Ammon's horn (tissue), 1 donor: ENCODE data around the gene ZNRF3.

Experiments used
- DNase-seq: peaks from one replicate; pipeline ENCODE4 v3.0.0-alpha.2; 2016; ENCODE audit warnings: low spot score

The ZNRF3 gene

DNA sequence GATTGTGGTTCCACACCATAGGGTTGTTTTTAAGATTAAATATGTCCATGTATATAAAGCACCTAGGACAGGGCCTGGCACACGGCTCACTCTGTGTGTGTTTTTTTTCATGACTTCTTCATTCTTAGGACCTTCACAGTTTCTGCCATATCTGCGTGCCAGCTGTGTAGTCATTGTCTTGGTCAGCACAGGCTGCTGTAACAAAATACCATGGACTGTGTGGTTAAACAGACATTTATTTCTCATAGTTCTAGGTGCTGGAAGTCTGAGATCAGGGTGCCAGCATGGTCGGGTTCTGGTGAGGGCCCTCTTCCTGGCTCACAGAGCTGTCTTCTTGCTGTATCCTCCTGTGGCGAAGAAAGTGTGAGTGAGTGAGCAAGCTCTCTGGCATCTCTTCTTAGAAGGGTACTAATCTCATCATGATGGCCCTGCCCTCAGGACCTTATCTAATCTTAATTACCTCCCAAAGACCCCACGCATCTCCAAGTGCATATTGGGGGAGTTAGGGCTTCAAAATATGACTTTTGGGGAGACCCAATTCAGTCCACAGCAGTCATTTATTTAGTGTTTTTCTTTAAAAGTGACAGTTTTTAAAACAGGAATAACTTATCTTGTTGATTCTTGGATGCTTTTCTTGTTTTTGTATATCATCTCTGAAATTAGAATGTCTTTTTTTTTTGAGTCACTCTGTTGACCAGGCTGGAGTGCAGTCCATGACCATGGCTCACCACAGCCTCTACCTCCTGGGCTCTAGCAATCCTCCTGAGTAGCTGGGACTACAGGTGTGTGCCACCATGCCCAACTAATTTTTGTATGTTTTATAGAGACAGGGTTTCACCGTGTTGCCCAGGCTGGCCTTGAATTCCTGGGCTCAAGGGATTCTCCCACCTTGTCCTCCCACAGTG lies 70.9 kb downstream of the ZNRF3 start:
- DNase-seq: no peak

DNA sequence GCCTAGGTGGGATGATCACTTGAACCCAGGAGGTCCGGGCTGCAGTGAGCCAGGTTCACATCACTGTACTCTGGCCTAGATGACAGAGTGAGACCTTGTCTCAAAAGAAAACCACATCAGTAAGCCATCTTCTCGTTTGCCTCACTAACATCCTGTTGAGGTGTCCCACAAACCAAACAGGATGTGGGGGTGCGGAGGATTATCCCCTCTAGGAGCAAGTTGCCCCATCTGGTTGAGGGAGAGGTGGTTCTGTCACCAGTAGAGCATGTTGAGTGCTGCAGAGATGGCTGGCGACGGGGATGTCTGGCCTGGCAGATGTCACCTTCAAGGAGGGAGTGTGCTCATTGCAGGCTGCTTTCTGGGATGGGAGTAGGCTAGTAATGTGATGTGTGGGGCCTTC lies 72.4 kb downstream of the ZNRF3 start:
- no peak for DNase-seq

DNA sequence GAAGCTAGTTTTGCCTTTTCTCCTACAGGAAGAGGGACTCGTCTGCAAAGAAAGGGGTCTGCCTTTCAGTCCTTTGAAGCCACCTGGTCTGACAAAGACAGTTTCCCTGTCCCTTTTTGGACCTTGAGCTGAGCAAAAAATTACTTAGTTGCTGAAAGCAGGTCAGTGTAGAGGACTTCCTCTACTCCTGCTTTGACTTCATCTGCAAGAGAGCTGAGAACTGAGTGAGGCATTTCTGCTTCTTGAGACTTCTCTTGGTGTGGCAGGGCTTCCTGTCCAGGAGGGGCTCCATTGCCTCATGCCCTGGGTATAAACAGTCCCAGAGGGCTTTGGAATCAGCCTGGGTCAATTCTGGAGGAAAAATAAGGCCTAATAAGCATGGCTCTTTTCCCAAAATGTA lies 73.1 kb downstream of the ZNRF3 start:
- no peak for DNase-seq

DNA sequence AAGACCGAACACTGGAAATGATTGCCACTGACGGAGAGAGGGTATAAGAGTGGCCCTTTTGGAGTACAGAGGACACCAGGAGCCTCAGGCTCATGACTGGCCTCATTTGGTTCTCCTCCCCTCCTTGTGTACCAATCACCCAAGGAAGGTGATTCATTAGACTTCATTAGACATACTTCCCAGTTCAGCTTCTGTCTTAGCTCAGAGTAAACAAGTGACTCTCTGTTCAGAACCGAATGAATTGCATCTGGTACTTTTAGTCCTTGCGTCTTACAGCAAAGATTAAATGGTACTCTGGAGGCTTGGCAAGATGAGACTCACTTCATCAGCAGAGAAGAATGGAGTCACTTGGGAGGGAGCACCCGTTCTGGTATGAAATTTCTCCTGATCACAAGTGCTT lies 75.2 kb downstream of the ZNRF3 start:
- DNase-seq: peak; percentile 74

DNA sequence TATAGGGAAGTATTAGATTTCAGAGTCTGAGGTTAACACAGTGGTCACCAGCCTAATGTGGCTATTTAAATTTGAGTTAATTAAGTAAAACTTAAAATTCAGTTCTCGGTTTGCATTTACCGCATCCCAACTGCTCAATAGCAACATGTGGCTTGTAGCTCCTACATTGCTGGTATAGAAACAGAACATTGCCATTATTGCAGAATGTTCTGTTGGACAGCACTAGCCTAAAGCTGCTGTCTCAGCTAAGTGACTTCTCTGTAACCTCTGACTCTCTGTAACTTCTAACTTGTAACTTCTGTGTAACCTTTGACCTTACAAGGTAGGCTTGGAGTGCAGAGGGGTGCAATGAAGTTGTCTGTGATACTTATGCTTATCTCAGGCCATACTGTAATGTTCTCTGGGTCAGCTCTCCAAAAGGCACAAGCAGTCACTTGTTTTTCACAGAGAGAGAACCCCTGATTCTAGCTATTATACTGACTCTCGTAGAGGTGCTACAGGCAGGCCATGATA lies 78.7 kb downstream of the ZNRF3 start:
- DNase-seq: no peak

DNA sequence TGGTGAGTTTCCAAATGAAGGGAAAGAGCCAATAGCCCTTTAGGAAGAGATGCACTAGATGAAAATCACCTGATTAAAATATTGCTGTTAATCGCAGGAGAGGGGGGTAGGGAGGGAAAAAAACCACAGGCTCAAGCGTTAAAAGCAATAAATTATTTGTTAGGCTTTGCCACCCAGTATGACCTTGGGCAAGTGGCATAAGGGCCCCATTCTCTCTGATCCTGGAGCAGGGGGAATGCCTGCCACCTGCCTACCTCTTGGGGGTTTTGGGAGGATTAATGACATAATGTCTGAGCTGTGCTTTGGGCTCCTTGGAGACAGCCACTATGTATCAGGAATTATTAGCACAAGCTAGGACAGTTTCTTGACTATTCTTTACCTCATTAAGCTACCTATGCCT lies 80.0 kb downstream of the ZNRF3 start:
- no peak for DNase-seq

DNA sequence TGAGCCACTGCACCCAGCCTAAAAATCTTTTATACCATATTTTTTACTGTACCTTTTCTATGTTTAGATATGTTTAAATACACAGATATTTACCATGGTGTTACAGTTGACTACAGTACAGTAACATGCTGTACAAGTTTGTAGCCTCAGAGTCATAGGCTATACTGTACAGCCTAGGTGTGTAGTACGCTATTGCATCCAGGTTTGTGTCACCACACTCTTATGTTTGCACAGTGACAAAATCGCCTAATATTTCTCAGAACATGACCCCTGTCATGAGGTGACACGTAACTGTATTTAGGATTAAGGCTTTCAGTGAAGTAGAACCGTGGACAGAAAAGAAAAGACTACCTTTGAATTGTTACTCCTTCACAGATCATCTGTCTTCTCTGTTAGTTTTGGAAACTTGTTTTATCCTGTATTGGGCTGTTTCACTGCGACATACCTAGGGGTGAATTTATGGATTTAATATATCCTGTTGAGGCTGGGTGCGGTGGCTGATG lies 83.8 kb downstream of the ZNRF3 start:
- no peak for DNase-seq

DNA sequence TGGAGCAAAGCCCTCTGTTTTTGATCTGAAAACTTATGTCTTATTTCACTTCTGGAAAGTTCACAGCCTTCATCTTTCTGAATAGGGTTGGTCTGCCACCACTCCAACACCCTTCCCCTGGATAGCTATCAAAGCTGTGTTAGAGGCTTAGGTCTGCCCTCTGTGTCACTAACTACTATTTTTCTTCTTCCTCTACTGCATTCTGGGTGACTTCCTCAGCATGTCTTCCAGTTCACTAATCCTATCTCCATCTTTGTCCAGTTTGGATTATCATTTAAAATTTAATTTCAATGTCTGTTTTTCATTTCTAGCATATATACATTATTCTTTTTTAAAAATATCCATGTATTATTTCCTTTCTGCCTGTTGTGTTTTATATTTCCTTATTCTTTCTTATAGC lies 84.6 kb downstream of the ZNRF3 start:
- DNase-seq: no peak

DNA sequence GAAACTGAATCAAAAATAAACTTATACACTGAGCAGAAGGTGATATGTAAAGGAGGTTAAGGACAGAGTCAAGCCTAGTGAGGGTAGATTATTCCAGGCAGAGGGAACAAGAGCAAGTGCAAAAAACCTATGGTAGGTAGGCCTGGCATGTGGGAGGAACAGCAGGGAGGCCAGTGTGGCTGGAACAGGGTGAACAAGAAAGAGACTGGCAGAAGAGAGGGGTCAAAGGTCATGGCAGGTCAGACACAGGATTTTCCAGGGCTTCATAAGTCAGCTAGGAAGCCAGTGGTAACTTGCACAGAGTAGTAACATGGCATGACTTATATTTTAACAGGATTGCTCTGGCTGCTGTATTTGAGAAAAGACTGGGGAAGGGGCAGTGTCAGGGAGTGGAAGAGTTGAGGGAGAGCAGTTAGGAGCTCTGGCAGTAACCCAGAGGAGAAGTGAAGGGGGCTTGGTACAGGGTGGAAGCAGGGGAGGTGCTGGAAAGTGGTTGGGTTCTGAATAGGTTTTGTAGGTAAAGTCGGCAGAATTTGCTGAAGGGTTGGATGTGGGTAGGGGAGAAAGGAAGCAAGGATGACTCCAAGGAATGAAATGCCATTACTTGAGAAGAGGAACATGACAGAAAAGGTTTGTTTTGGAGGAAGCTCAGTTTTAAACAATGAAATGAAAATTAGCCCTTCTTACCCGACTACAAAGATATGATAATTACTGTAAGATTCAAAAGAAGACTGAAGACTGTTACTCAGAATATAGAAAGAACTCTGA lies 86.2 kb downstream of the ZNRF3 start:
- no peak for DNase-seq

DNA sequence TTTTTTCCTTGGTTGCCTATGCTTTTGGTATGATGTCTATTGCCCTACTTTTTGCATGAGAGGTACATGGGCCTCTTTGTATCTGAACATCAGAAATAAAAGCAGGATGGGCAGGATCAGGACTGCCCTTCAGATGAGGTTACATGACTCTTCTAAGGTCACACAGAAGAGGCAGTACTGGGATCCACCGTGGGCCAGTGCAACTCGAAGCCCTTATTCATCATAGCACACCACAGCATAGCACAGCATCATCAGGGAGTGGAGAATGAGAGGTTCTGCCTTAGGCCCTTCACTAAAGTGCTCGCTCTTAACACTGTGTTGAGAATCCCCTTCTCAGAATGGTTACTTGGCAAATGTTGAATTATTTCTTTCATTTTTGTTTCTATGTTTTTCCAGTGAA lies 90.0 kb downstream of the ZNRF3 start:
- no peak for DNase-seq

DNA sequence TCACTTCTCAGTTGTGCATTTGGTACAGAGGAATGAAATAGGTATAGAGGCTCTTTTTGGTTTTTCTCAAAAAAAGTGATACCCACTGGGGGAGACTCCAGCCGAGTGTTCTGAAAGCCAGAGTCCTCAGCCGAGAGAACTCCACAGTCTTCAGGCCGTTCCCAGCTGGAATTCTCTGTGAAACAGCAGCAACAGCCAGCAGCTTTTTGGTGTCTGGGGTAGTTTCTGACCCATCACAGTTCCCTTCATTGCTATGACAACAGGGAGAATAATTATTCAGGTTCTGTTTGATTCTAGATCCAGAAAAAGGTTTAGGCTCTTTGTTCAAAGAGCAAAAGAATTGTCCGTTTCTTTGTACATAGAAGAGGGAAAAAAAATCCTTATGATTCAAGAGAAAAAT lies 93.7 kb downstream of the ZNRF3 start:
- no peak for DNase-seq

DNA sequence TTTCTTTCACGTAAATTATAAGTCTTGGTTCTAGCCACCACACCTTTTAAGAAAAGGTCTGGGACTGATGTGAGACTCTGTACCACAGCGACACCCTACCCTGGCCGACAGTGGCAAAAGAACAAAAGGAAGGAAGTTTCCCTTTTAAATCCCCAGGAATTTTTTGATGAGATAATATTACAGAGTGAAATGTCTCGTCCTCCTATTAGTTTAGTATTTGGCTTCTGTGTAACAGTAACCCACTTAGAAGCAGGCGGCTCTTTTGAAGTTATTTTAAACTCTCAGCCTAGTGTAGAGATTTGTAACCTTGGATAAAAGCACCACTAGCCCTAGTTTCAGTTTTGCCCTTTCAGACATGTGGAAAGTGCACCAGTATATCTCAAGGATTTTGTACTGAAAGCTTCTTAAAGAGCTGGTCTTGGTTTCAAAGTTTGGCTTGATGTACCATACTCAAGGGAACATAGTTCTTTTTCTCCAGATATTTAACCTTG lies 94.2 kb downstream of the ZNRF3 start:
- no peak for DNase-seq

DNA sequence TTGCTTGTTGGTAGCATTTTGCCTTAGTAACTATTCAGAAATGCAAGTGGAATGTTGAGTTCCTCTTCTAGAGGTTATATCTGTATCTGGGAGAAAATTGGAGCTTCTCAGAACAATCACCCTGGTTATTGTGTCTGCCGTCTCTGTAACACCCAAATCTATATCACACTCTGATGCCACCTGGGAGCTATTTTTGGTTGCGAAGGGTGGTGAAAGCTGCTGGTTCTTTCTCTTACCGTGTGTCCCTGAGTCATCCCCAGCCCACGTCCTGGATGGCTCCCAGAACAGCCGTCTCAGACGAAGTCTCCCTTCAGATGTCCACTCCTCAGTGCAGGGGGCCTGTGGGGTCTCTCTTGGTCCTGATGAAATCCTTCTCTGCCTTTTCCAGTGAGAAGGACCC lies 94.8 kb downstream of the ZNRF3 start:
- no peak for DNase-seq

DNA sequence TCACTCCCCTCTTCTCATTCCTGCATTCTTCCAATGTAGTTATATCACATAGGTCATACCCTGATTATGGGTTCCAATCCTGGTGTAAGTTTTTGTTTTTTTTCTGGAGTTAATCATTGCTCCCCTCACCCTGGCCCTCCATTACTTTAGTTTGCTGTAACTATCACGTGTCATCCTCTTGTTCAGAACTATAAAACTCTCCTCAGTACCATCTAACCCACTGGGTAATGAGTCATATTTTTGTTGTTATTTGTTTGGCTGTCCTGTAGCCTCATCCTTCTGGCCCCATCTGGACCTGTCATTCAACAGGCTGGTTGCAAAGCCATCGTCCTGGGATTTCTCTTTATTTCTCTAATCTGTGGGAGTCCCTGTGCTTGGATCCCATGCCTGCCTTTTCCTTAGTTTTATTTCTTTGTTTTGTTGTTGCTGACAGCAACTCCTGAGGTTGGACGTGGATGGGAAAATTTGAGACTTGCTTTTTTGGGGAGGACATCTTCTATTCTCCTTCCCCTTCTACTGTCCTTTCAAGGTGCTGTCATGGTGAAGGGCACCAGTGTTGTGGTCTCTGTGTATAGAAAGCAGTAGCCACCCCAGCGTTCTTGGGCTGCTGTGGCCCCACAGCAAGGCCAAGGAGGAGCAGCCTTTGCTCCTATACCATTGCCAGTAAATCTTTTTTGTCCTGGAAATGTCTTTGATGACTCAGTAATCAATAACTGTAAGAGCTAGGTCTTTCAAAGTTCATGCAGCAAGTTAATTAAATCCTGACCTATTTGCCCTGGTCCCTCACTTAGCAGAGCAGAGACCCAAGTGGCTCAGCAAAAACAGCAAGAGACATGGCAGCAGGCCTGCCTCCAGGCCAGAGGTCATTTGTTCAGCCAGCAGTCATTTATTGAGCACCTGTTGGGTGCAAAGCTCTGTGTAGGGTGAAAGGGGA lies 95.8 kb downstream of the ZNRF3 start:
- DNase-seq: no peak

DNA sequence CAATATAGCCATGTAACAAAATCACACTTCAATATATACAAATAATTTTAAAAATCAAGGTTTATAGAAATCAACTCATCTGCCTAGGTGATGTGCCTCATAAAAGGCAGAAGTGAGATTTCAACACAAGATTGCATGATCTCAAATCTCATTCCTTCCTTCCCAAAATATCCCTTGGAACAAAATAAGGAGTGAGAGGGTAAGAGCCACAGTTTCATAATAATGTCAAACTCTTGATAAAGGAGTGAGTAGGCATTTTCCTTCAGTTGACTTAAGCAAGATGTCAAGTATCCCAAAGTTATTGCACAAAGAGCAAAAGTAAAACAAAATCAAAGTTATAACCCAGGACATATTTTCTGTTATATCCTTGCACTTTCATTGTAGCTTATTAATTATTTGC lies 97.0 kb downstream of the ZNRF3 start:
- no peak for DNase-seq

DNA sequence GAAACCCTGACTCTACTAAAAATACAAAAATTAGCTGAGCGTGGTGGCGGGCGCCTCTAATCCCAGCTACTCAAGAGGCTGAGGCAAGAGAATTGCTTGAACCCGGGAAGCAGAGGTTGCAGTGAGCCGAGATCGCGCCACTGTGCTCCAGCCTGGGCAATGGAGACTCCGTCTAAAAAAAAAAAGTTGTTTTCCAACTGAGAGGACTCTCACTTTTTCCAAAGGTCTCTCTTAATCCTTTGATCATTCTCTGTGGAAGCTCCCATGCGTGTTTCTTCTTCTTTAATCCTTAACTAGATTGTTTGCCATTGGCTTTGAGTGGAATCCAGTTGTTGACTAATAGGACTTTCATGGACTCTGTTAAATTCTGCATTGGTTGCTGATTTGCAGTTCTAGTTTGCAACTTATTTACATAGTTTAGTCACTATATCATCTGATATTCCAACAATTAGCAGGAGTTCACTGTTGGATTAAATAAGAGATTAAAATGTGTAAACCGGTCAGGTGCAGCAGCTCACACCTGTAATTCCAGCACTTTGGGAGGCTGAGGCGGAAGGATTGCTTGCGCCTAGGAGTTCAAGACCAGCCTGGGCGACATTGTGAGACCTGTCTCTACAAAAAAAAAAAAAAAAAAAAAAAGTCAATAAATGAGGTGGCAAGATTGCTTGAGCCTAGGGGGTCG lies 98.6 kb downstream of the ZNRF3 start:
- DNase-seq: no peak

DNA sequence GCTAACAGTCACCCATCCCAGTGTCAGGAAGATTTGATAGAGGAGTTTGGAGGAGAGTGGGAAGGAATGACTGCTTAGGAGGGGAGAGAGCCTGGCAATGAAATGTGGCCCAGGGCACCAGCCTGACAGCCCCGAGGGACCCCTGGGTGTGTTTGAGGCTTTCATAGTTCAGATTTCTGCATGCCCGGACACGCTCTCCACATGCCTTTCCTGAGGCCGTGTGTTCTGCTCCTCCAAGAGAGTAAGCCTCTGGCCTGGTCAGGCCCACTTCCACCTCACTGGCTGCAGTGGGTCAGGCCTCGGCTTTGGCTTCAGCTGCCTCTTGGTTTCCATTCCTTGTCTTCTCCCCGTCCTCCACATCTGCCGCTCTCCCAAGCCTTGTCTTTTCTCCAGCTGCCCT lies 99.8 kb downstream of the ZNRF3 start:
- DNase-seq: no peak

DNA sequence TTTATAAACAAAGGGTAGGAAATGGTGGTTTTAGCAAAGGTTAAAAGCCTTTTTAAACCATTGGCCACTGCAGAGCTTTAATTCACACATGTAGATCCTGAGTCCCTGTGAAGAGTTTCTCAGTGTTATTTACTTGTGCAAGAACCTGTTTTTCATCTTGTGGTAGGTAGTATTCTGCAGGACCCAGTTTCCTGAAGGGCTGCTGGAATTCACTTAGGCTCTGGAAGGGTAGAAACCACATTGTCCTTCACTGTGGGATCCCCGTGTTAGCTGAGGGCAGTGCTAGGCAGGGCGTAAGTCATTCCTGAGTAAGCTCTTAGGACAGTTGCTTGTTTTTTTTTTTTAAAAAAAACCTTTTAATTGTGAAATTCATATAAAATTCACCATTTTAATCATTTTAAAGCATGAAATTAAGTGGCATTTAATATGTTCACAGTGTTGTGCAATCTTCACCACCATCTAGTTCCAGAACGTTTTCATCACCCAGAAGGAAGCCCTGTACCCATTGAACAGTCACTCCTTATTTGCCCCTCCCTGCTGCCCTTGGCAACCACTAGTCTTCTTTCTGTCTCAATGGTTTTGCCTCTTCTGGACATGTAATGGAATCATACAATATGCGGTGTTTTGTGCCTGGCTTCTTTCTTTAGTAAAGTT lies 100.5 kb downstream of the ZNRF3 start:
- DNase-seq: no peak

DNA sequence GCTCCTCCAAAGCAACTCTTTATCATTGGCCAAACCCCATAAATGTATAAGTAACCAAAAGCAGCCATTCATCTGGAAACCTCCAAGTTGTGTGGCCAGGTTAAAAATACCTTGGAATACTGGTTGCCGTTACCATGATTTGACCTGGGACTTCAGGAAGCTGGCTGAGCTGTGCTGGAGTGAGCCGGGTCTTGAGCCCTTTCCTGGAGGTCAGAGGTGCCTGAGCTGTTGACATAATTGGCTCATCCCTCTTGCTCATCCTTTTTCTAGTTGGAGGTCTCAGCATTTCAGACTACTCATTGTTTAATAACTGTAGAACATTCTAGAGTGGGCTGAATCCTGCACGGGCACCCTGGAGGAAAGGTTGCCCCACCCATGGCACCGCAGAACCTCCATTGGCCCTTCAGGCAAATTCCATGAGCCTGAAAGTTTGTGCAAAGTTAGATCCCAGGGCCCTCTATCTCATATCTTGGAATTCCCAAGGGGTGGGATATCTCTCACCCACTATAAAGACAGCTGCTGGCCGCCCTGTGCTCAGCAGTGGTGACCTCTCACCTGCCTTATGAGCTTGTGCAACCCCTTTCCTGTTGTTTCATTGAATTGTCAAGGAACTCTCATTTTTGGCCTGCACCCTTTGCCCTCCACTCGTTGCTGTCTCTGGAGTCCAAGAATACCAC lies 101.2 kb downstream of the ZNRF3 start:
- no peak for DNase-seq
